Common myeloid progenitor, CD34-positive (primary cell): ENCODE data around the gene HLA-DQA2. TPM values are rescaled to one million over a fixed set of nuclear protein-coding genes. Genes with fewer than 3 reads are reported as not detected.
"Not testable (repeated sequence)": the region's sequence is repeated elsewhere in the genome, so short reads cannot be mapped to it uniquely, and the experiment has no call there.

ENCODE experiments used
- CTCF ChIA-PET: fragments of 350-600 bp; sonication (Branson Sonifier 250); formaldehyde crosslinking; loops from one replicate; lab custom pipeline; 2021; ENCODE audit warnings: antibody characterized with exemption; lab: Charles Lee
- POLR2A ChIA-PET: fragments of 350-600 bp; sonication (Branson Sonifier 250); formaldehyde crosslinking; loops from one replicate; lab custom pipeline; 2021; ENCODE audit warnings: antibody characterized with exemption; lab: Charles Lee
- DNase-seq, 3 donors: peaks; one replicate each; pipeline versions ENCODE4 v3.0.0 to v3.0.0-alpha.2; 2013
- H3K27ac ChIP-seq, 2 experiments: 1 replicate in 1 of 2; 2 replicates in 1 of 2; pipeline ENCODE4 v1.7.0; 2013; ENCODE audit warnings: inconsistent platforms in 2 of 2, low read length in 2 of 2, mild to moderate bottlenecking in 2 of 2, low read depth in 1 of 2, moderate library complexity in 1 of 2; ENCODE audit not compliant: severe bottlenecking in 2 of 2, insufficient read depth in 1 of 2, poor library complexity in 1 of 2
- H3K27me3 ChIP-seq, 5 experiments: replicated peaks in 2 of 5; 1 replicate in 3 of 5; 2 replicates in 2 of 5; pipeline versions ENCODE4 v1.6.1 to v1.7.0; 2013; ENCODE audit warnings: low read length in 4 of 5, mild to moderate bottlenecking in 2 of 5, moderate library complexity in 2 of 5, inconsistent platforms in 1 of 5; ENCODE audit not compliant: insufficient read depth in 5 of 5, control insufficient read depth in 4 of 5
- H3K36me3 ChIP-seq, 4 experiments: 1 replicate in 2 of 4; 2 replicates in 2 of 4; pipeline versions ENCODE4 v1.6.1 to v1.7.0; 2013; ENCODE audit warnings: low read length in 3 of 4, control low read depth in 1 of 4, mild to moderate bottlenecking in 1 of 4; ENCODE audit not compliant: control insufficient read depth in 4 of 4, insufficient read depth in 4 of 4
- H3K4me1 ChIP-seq, 4 experiments: 1 replicate in 3 of 4; 2 replicates in 1 of 4; pipeline versions ENCODE4 v1.6.1 to v1.7.1; 2013; ENCODE audit warnings: low read length in 3 of 4, mild to moderate bottlenecking in 3 of 4, control low read depth in 1 of 4, inconsistent platforms in 1 of 4, moderate library complexity in 1 of 4; ENCODE audit not compliant: control insufficient read depth in 4 of 4, insufficient read depth in 4 of 4; ENCODE audit errors: control extremely low read depth in 1 of 4
- H3K4me3 ChIP-seq, 7 experiments: 1 replicate in 4 of 7; 2 replicates in 3 of 7; pipeline versions ENCODE4 v1.5.1 to v1.7.0; 2013; ENCODE audit warnings: mild to moderate bottlenecking in 7 of 7, low read length in 6 of 7, moderate library complexity in 6 of 7, inconsistent platforms in 2 of 7, low read depth in 2 of 7, control low read depth in 1 of 7; ENCODE audit not compliant: insufficient read depth in 4 of 7, control insufficient read depth in 1 of 7; ENCODE audit errors: extremely low read depth in 1 of 7
- H3K9me3 ChIP-seq, 5 experiments: 1 replicate in 4 of 5; 2 replicates in 1 of 5; pipeline versions ENCODE4 v1.6.1 to v1.7.1; 2013; ENCODE audit warnings: low read length in 4 of 5, mild to moderate bottlenecking in 2 of 5, inconsistent platforms in 1 of 5, low read depth in 1 of 5, moderate library complexity in 1 of 5; ENCODE audit not compliant: control insufficient read depth in 4 of 5, insufficient read depth in 2 of 5; ENCODE audit errors: control extremely low read depth in 1 of 5
- WGBS: methylation state at CpG from one replicate; pipeline ENCODE4 v1.1.5; 2013; ENCODE audit not compliant: insufficient coverage; 5-methylcytosine and 5-hydroxymethylcytosine counted together
- polyA plus RNA-seq: library from polyadenylated mRNA; unstranded; fragments of 120-200 nt; gene quantifications from one replicate; pipeline ENCODE4 v1.2.1, GENCODE V29; 2013

Gene HLA-DQA2
- 20.7 TPM for polyA plus RNA-seq

- 94% methylated on average over 5 of the region's 7 CpGs for WGBS
- POLR2A ChIA-PET: interaction anchor here (0.9 kb wide), 1 partner anchor 9 kb away, joined by 3 read pairs; no protein-coding TSS in a partner anchor
Measured at GRCh38 chr6:32741031-32741960, at the start of gene HLA-DQA2. Gene HLA-DQA2, plus strand, starts transcription at chr6:32741391. Its CDS starts 53 bp downstream, at chr6:32741444.

GRCh38 chr6:32692019-32692418 lies 49.2 kb upstream of the HLA-DQA2 start:
- peak; percentile 17 to 68 (median 68) for DNase-seq
- Histone ChIP-seq H3K36me3 (no peaks in the 10 kb centered on the region), H3K4me1 (peaks cover 0 to 9% (median 1%) of the 10 kb centered on the region in 4 experiments), H3K27me3 (no peaks in the 10 kb centered on the region), H3K27ac (no peak overlapping the region), H3K9me3 (peaks cover 0 to 4% (median 0%) of the 10 kb centered on the region in 5 experiments), H3K4me3 (no peak overlapping the region)
- CTCF ChIA-PET: interaction anchor here (0.6 to 3.2 kb wide), 12 partner anchors 8 to 518 kb away, joined by 3 to 16 read pairs (median 4); no protein-coding TSS in a partner anchor
- WGBS: 0% methylated on average over 1 of the region's 1 CpG
- POLR2A ChIA-PET: interaction anchor here (1.1 kb wide), 1 partner anchor 69 kb away, joined by 4 read pairs; no protein-coding TSS in a partner anchor

More at GRCh38 chr6:32741031-32741960, at the start of gene HLA-DQA2:
- Histone ChIP-seq H3K9me3 (no peaks in the 10 kb centered on the region), H3K36me3 (no peaks in the 10 kb centered on the region), H3K27ac (no peak within 1 kb of the TSS), H3K27me3 (peaks cover 0 to 2% (median 0%) of the 10 kb centered on the region in 5 experiments), H3K4me3 (no peak within 1 kb of the TSS), H3K4me1 (peaks cover 0 to 7% (median 0%) of the 10 kb centered on the region in 4 experiments)
- CTCF ChIA-PET: interaction anchor here (1.0 kb wide), 1 partner anchor 53 kb away, joined by 3 read pairs; no protein-coding TSS in a partner anchor
- DNase-seq: peak in 1 of 3 donors; percentile 38

GRCh38 chr6:32697031-32697430 lies 44.2 kb upstream of the HLA-DQA2 start:
- no peaks in the 10 kb centered on the region for H3K36me3 ChIP-seq
- DNase-seq: no peak
- no peak overlapping the region for H3K4me3 ChIP-seq
- no peak overlapping the region for H3K27ac ChIP-seq
- peaks cover 0 to 4% (median 2%) of the 10 kb centered on the region in 4 experiments for H3K4me1 ChIP-seq
- peaks cover 0 to 3% (median 0%) of the 10 kb centered on the region in 5 experiments for H3K27me3 ChIP-seq
- ChIA-PET POLR2A (no interaction called here), CTCF (interaction anchor here (0.8 to 1.6 kb wide), 4 partner anchors 89 to 277 kb away, joined by 3 to 8 read pairs (median 4); no protein-coding TSS in a partner anchor)
- WGBS: 100% methylated on average over 1 of the region's 1 CpG
- H3K9me3 ChIP-seq: peaks cover 0 to 4% (median 0%) of the 10 kb centered on the region in 5 experiments

GRCh38 chr6:32700391-32701040 lies 40.7 kb upstream of the HLA-DQA2 start:
- 24% methylated on average over 4 of the region's 6 CpGs for WGBS

DNA sequence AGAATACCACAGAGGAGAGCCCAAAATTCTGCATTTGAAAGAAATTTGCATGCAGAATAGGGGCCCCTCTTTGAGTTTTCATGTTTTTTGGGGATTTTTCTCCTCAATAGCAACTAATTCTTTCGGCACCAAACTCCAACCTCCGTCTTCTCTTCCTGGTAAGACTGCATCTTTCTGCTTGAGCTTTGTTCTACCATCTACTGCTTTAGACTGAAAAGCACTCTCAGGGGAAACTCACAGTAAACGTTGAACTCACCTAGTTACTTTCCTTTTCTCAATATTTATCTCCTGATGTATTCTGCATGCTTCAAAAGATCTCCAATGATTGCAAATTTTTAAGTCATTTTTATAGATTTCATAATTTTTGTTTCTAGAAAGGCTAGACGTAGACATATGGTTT lies 37.8 kb upstream of the HLA-DQA2 start:
- no peaks in the 10 kb centered on the region for H3K36me3 ChIP-seq
- H3K27ac ChIP-seq: no peak overlapping the region
- H3K9me3 ChIP-seq: peaks cover 0 to 1% (median 0%) of the 10 kb centered on the region in 5 experiments
- POLR2A ChIA-PET: no interaction called here
- H3K4me1 ChIP-seq: peaks cover 0 to 4% (median 2%) of the 10 kb centered on the region in 4 experiments
- CTCF ChIA-PET: interaction anchor here (0.5 to 5.0 kb wide), 7 partner anchors 11 to 517 kb away, joined by 3 to 33 read pairs (median 4); no protein-coding TSS in a partner anchor
- H3K27me3 ChIP-seq: peaks cover 0 to 6% (median 0%) of the 10 kb centered on the region in 5 experiments
- WGBS: 68% methylated on average over 3 of the region's 4 CpGs
- H3K4me3 ChIP-seq: no peak overlapping the region
- no peak for DNase-seq

More at GRCh38 chr6:32700391-32701040, 40.7 kb upstream of the HLA-DQA2 start:
- Histone ChIP-seq H3K4me1 (peaks cover 0 to 4% (median 2%) of the 10 kb centered on the region in 4 experiments), H3K36me3 (no peaks in the 10 kb centered on the region), H3K4me3 (peak overlapping the region in 3 of 7 experiments; percentile 23 to 53 (median 36)), H3K9me3 (no peaks in the 10 kb centered on the region), H3K27ac (no peak overlapping the region), H3K27me3 (peaks cover 0 to 6% (median 0%) of the 10 kb centered on the region in 5 experiments)
- ChIA-PET CTCF (interaction anchor here (0.6 to 5.0 kb wide), 25 partner anchors 9 to 455 kb away, joined by 3 to 33 read pairs (median 4); partner anchors contain the start of gene HLA-DRA), POLR2A (no interaction called here)
- peak; percentile 51 to 63 (median 60) for DNase-seq

DNA sequence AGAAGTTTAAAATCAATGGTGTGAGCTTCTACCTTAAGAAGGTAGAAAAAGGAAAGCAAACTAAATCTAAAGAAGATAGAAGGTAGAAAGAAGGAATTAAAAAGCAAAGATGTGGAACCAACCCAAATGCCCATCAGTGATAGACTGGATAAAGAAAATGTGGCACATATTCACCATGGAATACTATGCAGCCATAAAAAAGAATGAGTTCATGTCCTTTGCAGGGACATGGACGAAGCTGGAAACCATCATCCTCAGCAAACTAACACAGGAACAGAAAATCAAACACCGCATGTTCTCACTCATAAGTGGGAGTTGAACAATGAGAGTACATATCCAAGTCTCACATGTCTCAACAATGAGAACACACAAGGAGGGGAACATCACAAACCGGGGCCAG lies 36.0 kb upstream of the HLA-DQA2 start:
- H3K9me3 ChIP-seq, H3K36me3 ChIP-seq, H3K4me3 ChIP-seq, H3K4me1 ChIP-seq, H3K27me3 ChIP-seq, DNase-seq, POLR2A ChIA-PET, H3K27ac ChIP-seq: not testable (repeated sequence)
- 100% methylated on average over 1 of the region's 3 CpGs for WGBS
- CTCF ChIA-PET: interaction anchor here (1.0 kb wide), 1 partner anchor 78 kb away, joined by 3 read pairs; no protein-coding TSS in a partner anchor
